AG04449 (cell line): Measurements from ENCODE around the gene SARDH.

ENCODE experiments used
- CTCF ChIA-PET: fragments of 350-600 bp; formaldehyde crosslinking; extraction: SDS; loops from one replicate; lab custom pipeline; 2021; ENCODE audit warnings: antibody characterized with exemption; lab: Yijun Ruan, JAX
- POLR2A ChIA-PET: fragments of 400-600, 350-600 bp; formaldehyde crosslinking; extraction: SDS; loops from one replicate; lab custom pipeline; 2020; ENCODE audit warnings: antibody characterized with exemption, inconsistent platforms; lab: Yijun Ruan, JAX
- DNase-seq: peaks from one replicate; pipeline ENCODE4 v3.0.0-alpha.2; 2010; ENCODE audit warnings: low read depth, low spot score
- H3K4me3 ChIP-seq: 2 replicates; pipeline ENCODE4 v1.5.1; 2011; ENCODE audit warnings: low read depth, mild to moderate bottlenecking, control low read depth, low read length
- TF ChIP-seq, protein P1 (sequence below): IDR thresholded peaks from one replicate; pipeline ENCODE4 v1.5.1; 2011; ENCODE audit warnings: mild to moderate bottlenecking, moderate library complexity, low read length, control low read depth, inconsistent platforms; ENCODE audit not compliant: insufficient read depth; ENCODE audit errors: missing control alignments

SARDH gene

GRCh38 chr9:133717113-133718031 lies 20.8 kb downstream of the SARDH start:
- POLR2A ChIA-PET = no interaction called here
- H3K4me3 ChIP-seq = no peak overlapping the region
- TF ChIP-seq, protein P1, sequence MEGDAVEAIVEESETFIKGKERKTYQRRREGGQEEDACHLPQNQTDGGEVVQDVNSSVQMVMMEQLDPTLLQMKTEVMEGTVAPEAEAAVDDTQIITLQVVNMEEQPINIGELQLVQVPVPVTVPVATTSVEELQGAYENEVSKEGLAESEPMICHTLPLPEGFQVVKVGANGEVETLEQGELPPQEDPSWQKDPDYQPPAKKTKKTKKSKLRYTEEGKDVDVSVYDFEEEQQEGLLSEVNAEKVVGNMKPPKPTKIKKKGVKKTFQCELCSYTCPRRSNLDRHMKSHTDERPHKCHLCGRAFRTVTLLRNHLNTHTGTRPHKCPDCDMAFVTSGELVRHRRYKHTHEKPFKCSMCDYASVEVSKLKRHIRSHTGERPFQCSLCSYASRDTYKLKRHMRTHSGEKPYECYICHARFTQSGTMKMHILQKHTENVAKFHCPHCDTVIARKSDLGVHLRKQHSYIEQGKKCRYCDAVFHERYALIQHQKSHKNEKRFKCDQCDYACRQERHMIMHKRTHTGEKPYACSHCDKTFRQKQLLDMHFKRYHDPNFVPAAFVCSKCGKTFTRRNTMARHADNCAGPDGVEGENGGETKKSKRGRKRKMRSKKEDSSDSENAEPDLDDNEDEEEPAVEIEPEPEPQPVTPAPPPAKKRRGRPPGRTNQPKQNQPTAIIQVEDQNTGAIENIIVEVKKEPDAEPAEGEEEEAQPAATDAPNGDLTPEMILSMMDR = no peak
- DNase-seq = no peak
- CTCF ChIA-PET = no interaction called here

- no peak for DNase-seq
- POLR2A ChIA-PET = no interaction called here
- CTCF ChIA-PET = interaction anchor here (1.0 kb wide), 1 partner anchor 8 kb away, joined by 4 read pairs; no protein-coding TSS in a partner anchor
- no peak overlapping the region for H3K4me3 ChIP-seq
- TF ChIP-seq, protein P1 = no peak
Observed at GRCh38 chr9:133716564-133717112, 21.5 kb downstream of the SARDH start.

- DNase-seq = no peak
- ChIA-PET CTCF (interaction anchor here (1.0 kb wide), 1 partner anchor 9 kb away, joined by 4 read pairs; no protein-coding TSS in a partner anchor), POLR2A (interaction anchor here (1.0 kb wide), 1 partner anchor 237 kb away, joined by 3 read pairs; the partner anchor contains the start of gene SLC2A6)
- H3K4me3 ChIP-seq = no peak overlapping the region
- TF ChIP-seq, protein P1 = peak; percentile 44
Observed at GRCh38 chr9:133715866-133716563, 22.1 kb downstream of the SARDH start.

- H3K4me3 ChIP-seq = no peak overlapping the region
- TF ChIP-seq, protein P1 = no peak
- CTCF ChIA-PET = interaction anchor here (1.2 to 2.0 kb wide), 2 partner anchors 12 to 27 kb away, joined by 5 to 6 read pairs; no protein-coding TSS in a partner anchor
- no peak for DNase-seq
- POLR2A ChIA-PET = interaction anchor here (1.0 kb wide), 1 partner anchor 236 kb away, joined by 3 read pairs; the partner anchor contains the start of gene SLC2A6
Observed at GRCh38 chr9:133715295-133715865, 22.8 kb downstream of the SARDH start.

DNA sequence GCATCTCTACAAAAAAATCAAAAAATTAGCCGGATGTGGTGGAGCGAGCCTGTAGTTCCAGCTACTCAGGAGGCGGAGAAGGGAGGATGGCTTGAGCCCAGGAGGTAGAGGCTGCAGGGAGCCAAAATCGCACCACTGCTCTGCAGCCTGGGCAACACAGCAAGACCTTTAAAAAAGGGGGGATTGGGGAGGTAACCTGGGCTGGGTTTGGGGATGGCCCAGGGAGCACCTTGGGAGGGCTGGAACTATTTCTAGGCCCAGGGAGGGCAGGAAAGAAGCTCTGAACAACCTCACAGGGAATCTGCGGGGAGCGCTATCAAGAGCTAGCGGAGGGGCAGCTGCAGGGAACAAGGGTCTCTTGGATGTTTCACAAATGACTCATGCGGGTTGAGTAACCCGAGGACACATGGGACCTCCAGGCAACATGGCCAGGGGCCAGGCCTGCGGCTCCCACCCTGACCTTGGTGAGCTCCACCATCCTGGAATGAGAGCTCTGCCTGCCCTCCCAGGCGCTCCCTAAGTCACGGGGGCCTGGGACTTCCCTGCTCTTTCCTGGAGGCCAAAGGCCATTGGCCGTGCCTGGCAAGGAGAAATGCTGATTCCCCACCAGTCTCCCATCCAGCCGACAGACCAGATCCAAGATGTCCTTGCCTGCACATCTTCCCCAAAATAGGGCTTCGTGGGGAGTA lies 23.4 kb downstream of the SARDH start:
- H3K4me3 ChIP-seq = no peak overlapping the region
- DNase-seq = no peak
- POLR2A ChIA-PET = no interaction called here
- CTCF ChIA-PET = interaction anchor here (1.2 to 2.0 kb wide), 2 partner anchors 12 to 28 kb away, joined by 5 to 6 read pairs; no protein-coding TSS in a partner anchor
- TF ChIP-seq, protein P1 = no peak
